Epidermal melanocyte (primary cell): Measurements from ENCODE around the gene RNF167.

Experiments used
- DNase-seq: peaks from one replicate; pipeline ENCODE4 v3.0.0; 2011; ENCODE audit warnings: low spot score; ENCODE audit not compliant: insufficient read length

RNF167 gene

GRCh38 chr17:4939796-4940554 lies at the start of gene RNF167, which contains the start of gene SLC25A11:
RNF167 (plus strand) TSS chr17:4940268; CDS start chr17:4940910, 642 bp downstream.
SLC25A11 (minus strand) TSS chr17:4940046; CDS start chr17:4939910, 136 bp downstream.
- peak; percentile 99 for DNase-seq

- peak; percentile 1 for DNase-seq
Observed at GRCh38 chr17:4891411-4892410, 48.4 kb upstream of the RNF167 start.

DNA sequence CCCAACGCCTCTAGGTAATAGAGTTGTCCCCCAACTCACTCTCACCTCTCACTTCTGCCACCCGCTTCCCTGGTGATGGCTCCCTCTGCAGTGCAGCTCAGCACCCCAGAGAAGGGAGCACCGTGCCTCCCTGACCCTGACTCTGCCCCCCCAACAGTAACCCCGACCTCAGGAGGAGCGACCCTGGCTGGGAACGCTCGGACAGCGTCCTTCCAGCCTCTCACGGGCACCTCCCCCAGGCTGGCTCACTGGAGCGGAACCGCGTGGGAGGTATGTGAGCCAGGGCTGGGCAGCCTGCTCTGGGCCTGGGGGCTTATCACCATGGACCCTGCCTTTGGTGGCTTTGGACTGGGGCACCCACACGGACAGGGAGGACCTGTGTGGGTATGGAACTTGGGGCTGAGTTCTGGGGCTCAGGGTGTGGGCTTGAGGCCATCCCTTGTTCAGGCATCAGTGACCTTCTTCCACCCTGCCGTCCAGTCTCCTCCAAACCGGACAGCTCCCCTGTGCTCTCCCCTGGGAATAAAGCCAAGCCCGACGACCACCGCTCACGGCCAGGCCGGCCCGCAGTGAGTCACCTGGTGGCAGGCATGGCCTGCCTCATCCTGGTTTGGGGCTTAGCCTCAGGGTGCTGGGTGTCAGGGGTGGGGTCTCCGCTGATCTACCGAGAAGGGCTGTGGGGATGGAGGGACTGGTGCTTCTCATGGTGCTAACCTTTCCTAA lies 47.4 kb upstream of the RNF167 start:
- no peak for DNase-seq

DNA sequence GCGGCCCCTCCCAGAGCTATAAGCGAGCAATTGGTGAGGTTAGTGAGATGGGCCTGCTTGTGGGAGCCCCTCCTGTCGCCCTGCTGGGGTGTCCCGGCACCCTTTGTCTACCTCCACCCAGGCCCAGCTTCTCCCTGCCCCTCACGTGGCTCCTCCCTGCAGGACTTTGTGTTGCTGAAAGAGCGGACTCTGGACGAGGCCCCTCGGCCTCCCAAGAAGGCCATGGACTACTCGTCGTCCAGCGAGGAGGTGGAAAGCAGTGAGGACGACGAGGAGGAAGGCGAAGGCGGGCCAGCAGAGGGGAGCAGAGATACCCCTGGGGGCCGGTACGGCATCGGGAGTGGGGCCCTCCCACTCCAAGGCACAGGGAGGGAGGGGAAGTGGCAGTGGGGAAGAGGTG lies 46.8 kb upstream of the RNF167 start:
- peak; percentile 4 for DNase-seq

DNA sequence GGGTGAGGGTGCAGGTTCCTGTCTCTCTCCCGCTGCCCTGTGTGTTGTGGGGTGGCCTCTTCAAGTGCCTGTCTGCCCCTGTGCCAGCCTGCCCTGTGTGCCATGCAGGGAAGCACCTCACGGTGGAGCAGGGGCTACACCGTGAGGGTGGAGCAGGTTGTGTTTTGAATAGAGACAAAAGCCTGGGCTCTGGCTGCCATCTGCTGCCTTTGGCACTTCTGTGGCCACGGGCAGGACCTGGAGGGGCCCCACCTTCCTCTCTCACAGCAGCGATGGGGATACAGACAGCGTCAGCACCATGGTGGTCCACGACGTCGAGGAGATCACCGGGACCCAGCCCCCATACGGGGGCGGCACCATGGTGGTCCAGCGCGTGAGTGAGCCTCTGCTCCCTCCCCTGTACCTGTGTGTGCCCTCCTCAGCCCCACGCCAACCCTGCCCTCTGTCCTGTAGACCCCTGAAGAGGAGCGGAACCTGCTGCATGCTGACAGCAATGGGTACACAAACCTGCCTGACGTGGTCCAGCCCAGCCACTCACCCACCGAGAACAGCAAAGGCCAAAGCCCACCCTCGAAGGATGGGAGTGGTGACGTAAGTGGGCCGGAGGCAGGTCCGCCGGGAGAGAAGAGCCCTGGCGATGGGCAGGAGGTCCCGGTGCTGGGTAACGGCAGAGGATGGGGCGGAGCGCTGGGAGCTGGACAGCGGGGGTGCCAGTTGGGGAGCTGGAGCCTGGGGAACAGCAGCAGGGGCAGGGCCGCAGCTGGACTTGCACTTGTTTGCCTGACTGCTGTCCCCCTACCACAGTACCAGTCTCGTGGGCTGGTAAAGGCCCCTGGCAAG lies 46.1 kb upstream of the RNF167 start:
- peak; percentile 2 for DNase-seq

- no peak for DNase-seq
Observed at GRCh38 chr17:4895121-4895520, 44.9 kb upstream of the RNF167 start.

DNA sequence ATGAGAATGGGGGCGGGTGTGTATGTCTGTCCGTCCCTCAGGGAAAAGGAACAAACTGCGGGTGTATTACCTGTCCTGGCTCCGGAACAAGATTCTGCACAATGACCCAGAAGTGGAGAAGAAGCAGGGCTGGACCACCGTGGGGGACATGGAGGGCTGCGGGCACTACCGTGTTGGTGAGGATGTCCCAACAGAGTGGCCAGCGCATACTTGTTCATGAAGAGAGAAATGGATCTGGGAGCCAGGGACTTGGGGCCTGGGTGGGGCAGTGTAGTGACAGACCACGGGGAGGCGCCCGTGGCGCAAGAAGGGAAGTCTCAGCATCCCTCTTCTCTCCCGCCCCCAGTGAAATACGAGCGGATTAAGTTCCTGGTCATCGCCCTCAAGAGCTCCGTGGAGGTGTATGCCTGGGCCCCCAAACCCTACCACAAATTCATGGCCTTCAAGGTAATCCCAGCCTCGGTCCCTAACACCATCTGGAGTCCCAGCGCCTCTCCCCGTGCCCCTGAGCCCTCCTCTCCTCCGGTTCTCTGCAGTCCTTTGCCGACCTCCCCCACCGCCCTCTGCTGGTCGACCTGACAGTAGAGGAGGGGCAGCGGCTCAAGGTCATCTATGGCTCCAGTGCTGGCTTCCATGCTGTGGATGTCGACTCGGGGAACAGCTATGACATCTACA lies 44.3 kb upstream of the RNF167 start:
- DNase-seq: peak; percentile 4

DNA sequence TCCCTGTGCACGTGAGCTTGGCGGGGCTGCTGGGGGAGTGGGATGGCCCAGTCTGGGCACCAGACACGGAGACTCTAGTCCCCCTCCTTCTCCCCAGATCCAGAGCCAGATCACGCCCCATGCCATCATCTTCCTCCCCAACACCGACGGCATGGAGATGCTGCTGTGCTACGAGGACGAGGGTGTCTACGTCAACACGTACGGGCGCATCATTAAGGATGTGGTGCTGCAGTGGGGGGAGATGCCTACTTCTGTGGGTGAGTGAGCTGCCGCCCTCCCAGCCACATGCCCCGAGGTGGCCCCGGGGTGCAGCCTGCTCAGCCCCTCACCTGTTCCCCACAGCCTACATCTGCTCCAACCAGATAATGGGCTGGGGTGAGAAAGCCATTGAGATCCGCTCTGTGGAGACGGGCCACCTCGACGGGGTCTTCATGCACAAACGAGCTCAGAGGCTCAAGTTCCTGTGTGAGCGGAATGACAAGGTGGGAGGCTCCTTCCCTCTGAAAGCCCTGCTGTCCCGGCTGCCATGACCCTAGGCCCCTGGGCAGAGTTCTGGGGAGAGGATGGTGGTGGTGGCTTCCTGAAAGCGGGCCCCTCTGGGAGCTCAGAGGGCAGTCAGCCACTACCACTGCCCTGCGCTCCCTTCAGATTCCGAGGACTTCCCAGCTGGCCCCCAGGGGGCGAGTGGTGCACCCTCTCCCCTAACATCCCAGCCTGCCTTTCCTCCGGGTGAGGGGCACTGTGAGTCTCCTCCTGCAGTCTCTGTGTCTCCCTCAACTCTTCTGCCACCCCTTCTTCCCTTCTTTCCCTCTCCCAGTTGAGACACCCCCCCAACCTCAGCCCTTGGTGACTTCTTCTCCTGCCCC lies 43.5 kb upstream of the RNF167 start:
- peak; percentile 4 for DNase-seq

GRCh38 chr17:4897198-4897687 lies 42.8 kb upstream of the RNF167 start:
- peak; percentile 5 for DNase-seq

GRCh38 chr17:4897785-4898184 lies 42.3 kb upstream of the RNF167 start:
- DNase-seq: no peak

DNA sequence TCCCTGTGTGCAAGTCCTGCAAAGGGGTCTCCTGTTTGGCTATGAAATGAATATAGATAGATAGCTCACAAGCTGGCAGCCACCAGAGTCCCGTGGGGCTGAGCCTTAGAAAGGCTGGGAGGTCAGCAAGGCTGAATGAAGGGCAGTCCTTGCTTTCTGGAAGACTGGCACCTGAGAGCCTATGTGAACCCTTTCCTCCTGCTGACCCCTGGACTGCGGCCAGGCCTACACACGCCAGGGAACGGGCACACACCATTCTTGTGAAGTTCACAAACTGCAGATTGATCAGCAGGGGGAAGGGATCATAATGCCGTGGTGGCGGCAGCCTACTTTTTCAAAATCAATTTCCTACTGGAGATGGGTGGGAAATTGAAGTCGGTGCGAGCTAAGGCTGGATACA lies 41.7 kb upstream of the RNF167 start:
- peak; percentile 10 for DNase-seq

- no peak for DNase-seq
Observed at GRCh38 chr17:4898927-4899326, 41.1 kb upstream of the RNF167 start.

GRCh38 chr17:4899341-4900230 lies 40.5 kb upstream of the RNF167 start, which contains the start of gene C17orf107:
C17orf107 (plus strand) TSS chr17:4899536; CDS start chr17:4899763, 227 bp downstream.
- DNase-seq: peak; percentile 29

DNA sequence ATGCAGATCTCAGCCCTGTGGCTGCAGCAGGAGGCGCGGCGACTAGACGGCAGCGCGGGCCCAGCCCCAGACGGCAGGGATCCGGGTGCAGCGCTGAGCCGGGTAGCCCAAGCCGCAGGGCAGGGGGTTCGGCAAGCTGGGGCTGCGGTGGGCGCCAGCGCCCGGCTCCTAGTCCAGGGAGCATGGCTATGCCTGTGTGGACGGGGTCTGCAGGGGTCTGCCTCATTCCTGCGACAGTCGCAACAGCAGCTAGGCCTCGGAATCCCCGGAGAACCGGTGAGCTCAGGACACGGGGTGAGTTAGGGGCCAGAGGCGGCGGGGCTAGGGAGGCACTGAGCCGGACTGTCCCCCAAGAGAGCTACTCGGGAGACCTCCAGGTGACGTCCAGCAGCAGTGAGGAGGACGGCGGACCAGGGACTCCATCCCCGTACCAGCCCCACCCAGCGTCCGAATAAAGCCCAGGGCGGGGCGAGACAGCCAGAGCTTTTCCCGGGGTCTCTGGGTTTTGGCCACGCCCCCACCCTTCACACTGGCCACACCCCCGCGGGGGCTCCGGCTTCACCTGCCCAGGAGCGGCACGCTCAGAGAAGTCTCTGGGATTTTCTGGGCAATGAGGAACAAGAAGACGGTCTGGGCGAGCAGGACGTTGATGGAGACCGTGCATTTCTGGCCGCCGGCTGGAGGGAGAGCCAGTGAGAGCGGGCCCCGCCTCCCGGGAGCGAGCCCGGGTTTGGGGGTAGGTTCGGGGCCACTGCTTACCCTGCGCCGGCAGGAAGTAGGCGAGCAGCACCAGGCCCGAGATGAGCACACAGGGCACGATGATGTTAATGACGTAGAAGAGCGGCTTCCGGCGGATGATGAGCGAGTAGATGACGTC lies 39.6 kb upstream of the RNF167 start:
- DNase-seq: peak; percentile 7

DNA sequence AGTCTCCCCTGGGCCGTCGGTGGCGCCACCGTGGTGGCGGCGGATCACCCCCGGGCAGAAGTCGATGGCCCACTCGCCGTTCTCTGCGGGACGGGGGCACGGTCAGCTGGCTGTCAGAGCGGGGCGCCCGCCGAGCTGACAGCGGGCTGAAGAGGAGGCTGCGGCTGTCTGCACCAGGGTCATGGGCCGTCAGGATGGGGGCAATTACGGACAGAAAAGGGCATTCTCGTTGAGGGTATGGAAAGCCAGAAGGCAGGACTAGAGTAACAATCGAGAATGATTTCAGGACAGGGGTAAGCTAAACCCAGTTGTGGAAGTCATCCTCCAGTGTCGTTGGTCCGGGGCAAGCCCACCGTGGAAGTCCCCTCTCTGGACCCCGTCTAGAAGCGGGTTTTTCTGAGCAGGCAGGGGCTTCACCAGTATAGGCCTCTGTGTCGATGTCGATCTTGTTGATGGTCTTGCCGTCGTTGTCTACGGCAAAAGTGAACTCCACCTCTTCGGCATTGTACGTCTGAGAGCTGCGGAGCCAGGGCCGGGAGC lies 38.9 kb upstream of the RNF167 start:
- DNase-seq: peak; percentile 6

- DNase-seq: no peak
Observed at GRCh38 chr17:4901648-4902344, 38.3 kb upstream of the RNF167 start.
